Measurements from ENCODE around the gene ATG9A. TPM values are rescaled to one million over a fixed set of nuclear protein-coding genes. Genes with fewer than 3 reads are reported as not detected.

Gene ATG9A
- polyA plus RNA-seq, 10 donors: 27.9 to 37.3 (median 32.6) TPM

- no peak for DNase-seq
Measured at GRCh38 chr2:219223831-219224610, 5.4 kb downstream of the ATG9A start.

GRCh38 chr2:219221957-219222518 lies 7.4 kb downstream of the ATG9A start:
- no peak for DNase-seq

GRCh38 chr2:219220652-219221402 lies 8.6 kb downstream of the ATG9A start:
- DNase-seq: no peak

- DNase-seq: no peak
Measured at GRCh38 chr2:219219784-219220532, 9.5 kb downstream of the ATG9A start.

- DNase-seq: peak; percentile 96 to 99 (median 97)
Measured at GRCh38 chr2:219218732-219219701, 10.4 kb downstream of the ATG9A start, which contains the start of gene ABCB6. TSS of gene ABCB6 (minus strand) at chr2:219218958. CDS start at chr2:219218673, 285 bp downstream.

GRCh38 chr2:219218217-219218731 lies 11.2 kb downstream of the ATG9A start:
- no peak for DNase-seq

GRCh38 chr2:219216535-219216915 lies 12.9 kb downstream of the ATG9A start:
- DNase-seq: no peak

- DNase-seq: no peak
Measured at GRCh38 chr2:219215871-219216534, 13.4 kb downstream of the ATG9A start.

- DNase-seq: no peak
Measured at GRCh38 chr2:219214786-219215185, 14.7 kb downstream of the ATG9A start.

GRCh38 chr2:219214141-219214540 lies 15.3 kb downstream of the ATG9A start:
- DNase-seq: no peak

- DNase-seq: no peak
Measured at GRCh38 chr2:219213486-219214071, 15.9 kb downstream of the ATG9A start.

GRCh38 chr2:219213026-219213415 lies 16.4 kb downstream of the ATG9A start:
- no peak for DNase-seq

GRCh38 chr2:219210886-219211362 lies 18.5 kb downstream of the ATG9A start:
- no peak for DNase-seq

- DNase-seq: no peak
Measured at GRCh38 chr2:219210196-219210885, 19.1 kb downstream of the ATG9A start.

- DNase-seq: no peak
Measured at GRCh38 chr2:219209236-219210195, 19.9 kb downstream of the ATG9A start.

- no peak for DNase-seq
Measured at GRCh38 chr2:219207884-219208740, 21.3 kb downstream of the ATG9A start.

Measured in muscle of back (tissue), 11 donors.